Measurements from ENCODE around the gene PCDHB6. TPM values are rescaled to one million over a fixed set of nuclear protein-coding genes. Genes with fewer than 3 reads are reported as not detected.
"Not testable (repeated sequence)": the region's sequence is repeated elsewhere in the genome, so short reads cannot be mapped to it uniquely, and the experiment has no call there.

PCDHB6 gene
- total RNA-seq, 2 experiments from 2014 or later, result not detected

- Mint-ChIP-seq H3K4me3 (no peak overlapping the region), H3K27me3 (ENCODE audit: low read depth) (peaks cover 28% of the 10 kb centered on the region), H3K27ac (no peak overlapping the region), H3K4me1 (ENCODE audit: low read depth) (no peaks in the 10 kb centered on the region), H3K36me3 (ENCODE audit: low read depth) (peaks cover 7% of the 10 kb centered on the region), H3K9me3 (peaks cover 9% of the 10 kb centered on the region)
- CTCF ChIA-PET, result no interaction called here
- intact Hi-C loops (cut with micrococcal nuclease), result no loop called here
- no peak for DNase-seq
Measured at GRCh38 chr5:141175933-141176332, 26.1 kb downstream of the PCDHB6 start.

- DNase-seq; H3K4me1 Mint-ChIP-seq (ENCODE audit: low read depth); H3K9me3 Mint-ChIP-seq; intact Hi-C loops (cut with micrococcal nuclease); H3K27ac Mint-ChIP-seq; H3K4me3 Mint-ChIP-seq: not testable (repeated sequence)
- CTCF ChIA-PET, result interaction anchor here (0.7 to 1.2 kb wide), 4 partner anchors 9 to 288 kb away, joined by 3 to 6 read pairs (median 4); partner anchors contain the start of gene PCDHB9
- peaks cover 31% of the 10 kb centered on the region for H3K27me3 Mint-ChIP-seq (ENCODE audit: low read depth)
- H3K36me3 Mint-ChIP-seq (ENCODE audit: low read depth), result peaks cover 10% of the 10 kb centered on the region
Measured at GRCh38 chr5:141177577-141178191, 27.8 kb downstream of the PCDHB6 start, which contains the start of gene PCDHB8. Gene PCDHB8, plus strand, starts transcription at chr5:141177790. Its CDS starts 245 bp downstream, at chr5:141178035.

GRCh38 chr5:141179371-141179770 lies 29.5 kb downstream of the PCDHB6 start:
- H3K27ac Mint-ChIP-seq; H3K4me1 Mint-ChIP-seq (ENCODE audit: low read depth); DNase-seq; intact Hi-C loops (cut with micrococcal nuclease); H3K9me3 Mint-ChIP-seq; CTCF ChIA-PET; H3K4me3 Mint-ChIP-seq: not testable (repeated sequence)
- Mint-ChIP-seq H3K36me3 (ENCODE audit: low read depth) (peaks cover 13% of the 10 kb centered on the region), H3K27me3 (ENCODE audit: low read depth) (peaks cover 29% of the 10 kb centered on the region)

- peaks cover 10% of the 10 kb centered on the region for H3K9me3 Mint-ChIP-seq
- CTCF ChIA-PET; H3K27ac Mint-ChIP-seq; DNase-seq; H3K4me1 Mint-ChIP-seq (ENCODE audit: low read depth); H3K4me3 Mint-ChIP-seq: not testable (repeated sequence)
- peaks cover 30% of the 10 kb centered on the region for H3K27me3 Mint-ChIP-seq (ENCODE audit: low read depth)
- peaks cover 11% of the 10 kb centered on the region for H3K36me3 Mint-ChIP-seq (ENCODE audit: low read depth)
- intact Hi-C loops (cut with micrococcal nuclease), result loop anchor here (10.0 kb wide), 1 partner anchor 375 kb away; no protein-coding TSS in a partner anchor
Measured at GRCh38 chr5:141179876-141180275, 30.0 kb downstream of the PCDHB6 start.

- Mint-ChIP-seq H3K27me3 (ENCODE audit: low read depth) (peaks cover 27% of the 10 kb centered on the region), H3K36me3 (ENCODE audit: low read depth) (peaks cover 8% of the 10 kb centered on the region), H3K9me3 (peaks cover 8% of the 10 kb centered on the region), H3K4me1 (ENCODE audit: low read depth) (no peaks in the 10 kb centered on the region), H3K27ac (no peak overlapping the region), H3K4me3 (no peak overlapping the region)
- no peak for DNase-seq
- CTCF ChIA-PET, result no interaction called here
- intact Hi-C loops (cut with micrococcal nuclease), result loop anchor here (10.0 kb wide), 1 partner anchor 374 kb away; no protein-coding TSS in a partner anchor
Measured at GRCh38 chr5:141180313-141180712, 30.5 kb downstream of the PCDHB6 start.

GRCh38 chr5:141182248-141182647 lies 32.4 kb downstream of the PCDHB6 start, which contains the start of gene PCDHB16:
Gene PCDHB16, plus strand, starts transcription at chr5:141182387. Its CDS starts 173 bp downstream, at chr5:141182560.
- peaks cover 31% of the 10 kb centered on the region for H3K27me3 Mint-ChIP-seq (ENCODE audit: low read depth)
- peaks cover 8% of the 10 kb centered on the region for H3K36me3 Mint-ChIP-seq (ENCODE audit: low read depth)
- H3K9me3 Mint-ChIP-seq, result peaks cover 8% of the 10 kb centered on the region
- peak; percentile 23 for DNase-seq
- intact Hi-C loops (cut with micrococcal nuclease), result loop anchor here (10.0 kb wide), 1 partner anchor 373 kb away; no protein-coding TSS in a partner anchor
- no peak within 1 kb of the TSS for H3K4me3 Mint-ChIP-seq
- peaks cover 2% of the 10 kb centered on the region for H3K4me1 Mint-ChIP-seq (ENCODE audit: low read depth)
- no peak within 1 kb of the TSS for H3K27ac Mint-ChIP-seq
- CTCF ChIA-PET, result interaction anchor here (0.6 to 1.1 kb wide), 3 partner anchors 15 to 382 kb away, joined by 3 read pairs; partner anchors contain the start of gene PCDHGA12

- H3K4me3 Mint-ChIP-seq; H3K4me1 Mint-ChIP-seq (ENCODE audit: low read depth); CTCF ChIA-PET; DNase-seq; H3K27ac Mint-ChIP-seq: not testable (repeated sequence)
- H3K27me3 Mint-ChIP-seq (ENCODE audit: low read depth), result peaks cover 39% of the 10 kb centered on the region
- H3K36me3 Mint-ChIP-seq (ENCODE audit: low read depth), result peaks cover 13% of the 10 kb centered on the region
- intact Hi-C loops (cut with micrococcal nuclease), result loop anchor here (10.0 kb wide), 1 partner anchor 371 kb away; no protein-coding TSS in a partner anchor
- peaks cover 14% of the 10 kb centered on the region for H3K9me3 Mint-ChIP-seq
Measured at GRCh38 chr5:141184117-141184855, 34.4 kb downstream of the PCDHB6 start.

GRCh38 chr5:141186897-141187512 lies 37.1 kb downstream of the PCDHB6 start, which contains the start of gene PCDHB9:
Gene PCDHB9, plus strand, starts transcription at chr5:141187161. Its CDS starts 158 bp downstream, at chr5:141187319.
- DNase-seq, result peak; percentile 60
- CTCF ChIA-PET, result interaction anchor here (0.7 to 2.2 kb wide), 5 partner anchors 9 to 828 kb away, joined by 3 to 12 read pairs (median 5); partner anchors contain the start of gene PCDHB8
- peaks cover 16% of the 10 kb centered on the region for H3K9me3 Mint-ChIP-seq
- H3K4me3 Mint-ChIP-seq, result no peak within 1 kb of the TSS
- H3K4me1 Mint-ChIP-seq (ENCODE audit: low read depth), result peaks cover 2% of the 10 kb centered on the region
- intact Hi-C loops (cut with micrococcal nuclease), result loop anchor here (10.0 kb wide), 1 partner anchor 368 kb away; no protein-coding TSS in a partner anchor
- peaks cover 14% of the 10 kb centered on the region for H3K36me3 Mint-ChIP-seq (ENCODE audit: low read depth)
- H3K27me3 Mint-ChIP-seq (ENCODE audit: low read depth), result peaks cover 38% of the 10 kb centered on the region
- H3K27ac Mint-ChIP-seq, result no peak within 1 kb of the TSS

- peaks cover 16% of the 10 kb centered on the region for H3K9me3 Mint-ChIP-seq
- CTCF ChIA-PET, result not testable (repeated sequence)
Measured at GRCh38 chr5:141188682-141189081, 38.8 kb downstream of the PCDHB6 start.

GRCh38 chr5:141189131-141189530 lies 39.3 kb downstream of the PCDHB6 start:
- peaks cover 14% of the 10 kb centered on the region for H3K36me3 Mint-ChIP-seq (ENCODE audit: low read depth)
- H3K4me3 Mint-ChIP-seq; H3K4me1 Mint-ChIP-seq (ENCODE audit: low read depth); CTCF ChIA-PET; H3K27ac Mint-ChIP-seq; DNase-seq: not testable (repeated sequence)
- peaks cover 16% of the 10 kb centered on the region for H3K9me3 Mint-ChIP-seq
- peaks cover 34% of the 10 kb centered on the region for H3K27me3 Mint-ChIP-seq (ENCODE audit: low read depth)
- intact Hi-C loops (cut with micrococcal nuclease), result loop anchor here (10.0 kb wide), 1 partner anchor 366 kb away; no protein-coding TSS in a partner anchor

More at GRCh38 chr5:141188682-141189081, 38.8 kb downstream of the PCDHB6 start:
- not testable (repeated sequence) for H3K4me3 Mint-ChIP-seq; H3K4me1 Mint-ChIP-seq (ENCODE audit: low read depth); DNase-seq; H3K27ac Mint-ChIP-seq
- Mint-ChIP-seq H3K27me3 (ENCODE audit: low read depth) (peaks cover 34% of the 10 kb centered on the region), H3K36me3 (ENCODE audit: low read depth) (peaks cover 14% of the 10 kb centered on the region)
- intact Hi-C loops (cut with micrococcal nuclease), result loop anchor here (10.0 kb wide), 1 partner anchor 366 kb away; no protein-coding TSS in a partner anchor

- H3K27ac Mint-ChIP-seq, result no peak within 1 kb of the TSS
- no peaks in the 10 kb centered on the region for H3K4me1 Mint-ChIP-seq (ENCODE audit: low read depth)
- CTCF ChIA-PET, result interaction anchor here (0.7 to 1.2 kb wide), 2 partner anchors 32 to 372 kb away, joined by 3 to 4 read pairs; partner anchors contain the start of gene PCDHB14
- H3K9me3 Mint-ChIP-seq, result peaks cover 23% of the 10 kb centered on the region
- no peak within 1 kb of the TSS for H3K4me3 Mint-ChIP-seq
- intact Hi-C loops (cut with micrococcal nuclease), result no loop called here
- peaks cover 17% of the 10 kb centered on the region for H3K36me3 Mint-ChIP-seq (ENCODE audit: low read depth)
- H3K27me3 Mint-ChIP-seq (ENCODE audit: low read depth), result peaks cover 27% of the 10 kb centered on the region
- DNase-seq, result peak; percentile 63
Measured at GRCh38 chr5:141192110-141192725, 42.4 kb downstream of the PCDHB6 start, which contains the start of gene PCDHB10. Gene PCDHB10, plus strand, starts transcription at chr5:141192353. Its CDS starts 200 bp downstream, at chr5:141192553.
